ENCODE measurements around the gene EMX2. TPM values are rescaled to one million over a fixed set of nuclear protein-coding genes. Genes with fewer than 3 reads are reported as not detected.

EMX2 gene
- total RNA-seq, 1 experiment from 2014 or later = not detected

GRCh38 chr10:117553142-117553814 lies 10.7 kb downstream of the EMX2 start:
- Histone ChIP-seq H3K9me2 (ENCODE audit: insufficient read depth) (no peaks in the 10 kb centered on the region), H3K36me3 (ENCODE audit: control insufficient read depth in 1 of 2, insufficient read depth in 2 of 2, low read length in 2 of 2) (no peaks in the 10 kb centered on the region), H3K9me3 (ENCODE audit: control insufficient read depth in 1 of 2, insufficient read depth in 1 of 2, low read depth in 1 of 2, low read length in 2 of 2) (no peaks in the 10 kb centered on the region), H3K27ac (ENCODE audit: low read depth, low read length) (no peak overlapping the region), H4K20me1 (ENCODE audit: insufficient read depth) (no peaks in the 10 kb centered on the region), H2AFZ (ENCODE audit: low read depth, low read length, poor library complexity, severe bottlenecking) (no peak overlapping the region), H3K79me2 (ENCODE audit: insufficient read depth, low read length) (no peaks in the 10 kb centered on the region), H3K4me2 (ENCODE audit: low read length) (no peak overlapping the region), H3K4me1 (ENCODE audit: control insufficient read depth in 1 of 2, insufficient read depth in 2 of 2, low read length in 2 of 2) (no peaks in the 10 kb centered on the region), H3K27me3 (ENCODE audit: insufficient read depth, low read length) (peaks cover 17% of the 10 kb centered on the region), H3K9ac (ENCODE audit: low read length) (no peak overlapping the region), H3K4me3 (replicated peaks in 1 of 2; ENCODE audit: low read depth in 1 of 2, low read length in 2 of 2) (no peak overlapping the region)
- ChIA-PET RAD21 (ENCODE audit: low non-redundant PET in 1 of 2, low total read pairs in 2 of 2, uncharacterized antibody in 2 of 2, unreplicated experiment in 2 of 2) (no interaction called here), CTCF (no interaction called here), POLR2A (no interaction called here)
- BruUV-seq (replicated peaks) = no TSS peak
- no peak for DNase-seq (ENCODE audit: low read depth, low spot score)
- intact Hi-C loops (cut with micrococcal nuclease) = no loop called here
- TF ChIP-seq SIN3A (IDR thresholded peaks at IDR 0.05; ENCODE audit: low read depth) (no peak), EGR1 (IDR thresholded peaks at IDR 0.05; ENCODE audit: low read depth) (no peak), FOSL1 (IDR thresholded peaks at IDR 0.05; ENCODE audit: low read depth) (no peak), POLR2AphosphoS5 (IDR thresholded peaks at IDR 0.05; ENCODE audit: low read depth, low read length) (no peak), RAD21 (IDR thresholded peaks at IDR 0.05; ENCODE audit: low read depth) (no peak), ZFX (IDR thresholded peaks at IDR 0.05) (no peak), EZH2phosphoT487 (IDR thresholded peaks at IDR 0.05; ENCODE audit: borderline replicate concordance) (no peak), SP1 (IDR thresholded peaks at IDR 0.05; ENCODE audit: low read depth) (no peak), CBX3 (IDR thresholded peaks at IDR 0.05; ENCODE audit: low read depth) (no peak), SRF (IDR thresholded peaks at IDR 0.05; ENCODE audit: low read depth) (no peak)
- TF ChIP-seq, protein P1, sequence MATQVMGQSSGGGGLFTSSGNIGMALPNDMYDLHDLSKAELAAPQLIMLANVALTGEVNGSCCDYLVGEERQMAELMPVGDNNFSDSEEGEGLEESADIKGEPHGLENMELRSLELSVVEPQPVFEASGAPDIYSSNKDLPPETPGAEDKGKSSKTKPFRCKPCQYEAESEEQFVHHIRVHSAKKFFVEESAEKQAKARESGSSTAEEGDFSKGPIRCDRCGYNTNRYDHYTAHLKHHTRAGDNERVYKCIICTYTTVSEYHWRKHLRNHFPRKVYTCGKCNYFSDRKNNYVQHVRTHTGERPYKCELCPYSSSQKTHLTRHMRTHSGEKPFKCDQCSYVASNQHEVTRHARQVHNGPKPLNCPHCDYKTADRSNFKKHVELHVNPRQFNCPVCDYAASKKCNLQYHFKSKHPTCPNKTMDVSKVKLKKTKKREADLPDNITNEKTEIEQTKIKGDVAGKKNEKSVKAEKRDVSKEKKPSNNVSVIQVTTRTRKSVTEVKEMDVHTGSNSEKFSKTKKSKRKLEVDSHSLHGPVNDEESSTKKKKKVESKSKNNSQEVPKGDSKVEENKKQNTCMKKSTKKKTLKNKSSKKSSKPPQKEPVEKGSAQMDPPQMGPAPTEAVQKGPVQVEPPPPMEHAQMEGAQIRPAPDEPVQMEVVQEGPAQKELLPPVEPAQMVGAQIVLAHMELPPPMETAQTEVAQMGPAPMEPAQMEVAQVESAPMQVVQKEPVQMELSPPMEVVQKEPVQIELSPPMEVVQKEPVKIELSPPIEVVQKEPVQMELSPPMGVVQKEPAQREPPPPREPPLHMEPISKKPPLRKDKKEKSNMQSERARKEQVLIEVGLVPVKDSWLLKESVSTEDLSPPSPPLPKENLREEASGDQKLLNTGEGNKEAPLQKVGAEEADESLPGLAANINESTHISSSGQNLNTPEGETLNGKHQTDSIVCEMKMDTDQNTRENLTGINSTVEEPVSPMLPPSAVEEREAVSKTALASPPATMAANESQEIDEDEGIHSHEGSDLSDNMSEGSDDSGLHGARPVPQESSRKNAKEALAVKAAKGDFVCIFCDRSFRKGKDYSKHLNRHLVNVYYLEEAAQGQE (IDR thresholded peaks at IDR 0.05; ENCODE audit: low read depth) = no peak
- TF ChIP-seq, protein P2, sequence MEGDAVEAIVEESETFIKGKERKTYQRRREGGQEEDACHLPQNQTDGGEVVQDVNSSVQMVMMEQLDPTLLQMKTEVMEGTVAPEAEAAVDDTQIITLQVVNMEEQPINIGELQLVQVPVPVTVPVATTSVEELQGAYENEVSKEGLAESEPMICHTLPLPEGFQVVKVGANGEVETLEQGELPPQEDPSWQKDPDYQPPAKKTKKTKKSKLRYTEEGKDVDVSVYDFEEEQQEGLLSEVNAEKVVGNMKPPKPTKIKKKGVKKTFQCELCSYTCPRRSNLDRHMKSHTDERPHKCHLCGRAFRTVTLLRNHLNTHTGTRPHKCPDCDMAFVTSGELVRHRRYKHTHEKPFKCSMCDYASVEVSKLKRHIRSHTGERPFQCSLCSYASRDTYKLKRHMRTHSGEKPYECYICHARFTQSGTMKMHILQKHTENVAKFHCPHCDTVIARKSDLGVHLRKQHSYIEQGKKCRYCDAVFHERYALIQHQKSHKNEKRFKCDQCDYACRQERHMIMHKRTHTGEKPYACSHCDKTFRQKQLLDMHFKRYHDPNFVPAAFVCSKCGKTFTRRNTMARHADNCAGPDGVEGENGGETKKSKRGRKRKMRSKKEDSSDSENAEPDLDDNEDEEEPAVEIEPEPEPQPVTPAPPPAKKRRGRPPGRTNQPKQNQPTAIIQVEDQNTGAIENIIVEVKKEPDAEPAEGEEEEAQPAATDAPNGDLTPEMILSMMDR (IDR thresholded peaks at IDR 0.05 in 2 of 3, conservative IDR thresholded peaks at IDR 0.05 in 1 of 3; ENCODE audit: borderline replicate concordance in 1 of 3, insufficient read depth in 1 of 3, low read depth in 2 of 3, low read length in 2 of 3) = no peak
- TF ChIP-seq, protein P3, sequence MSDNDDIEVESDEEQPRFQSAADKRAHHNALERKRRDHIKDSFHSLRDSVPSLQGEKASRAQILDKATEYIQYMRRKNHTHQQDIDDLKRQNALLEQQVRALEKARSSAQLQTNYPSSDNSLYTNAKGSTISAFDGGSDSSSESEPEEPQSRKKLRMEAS (IDR thresholded peaks at IDR 0.05) = no peak
- no peak for ATAC-seq
